ENCODE measurements around the gene CREBZF.

Gene CREBZF

GRCh38 chr11:85664615-85665481 lies at the start of gene CREBZF:
Gene CREBZF, minus strand, starts transcription at chr11:85665129. Its CDS starts 254 bp downstream, at chr11:85664875.
- peak; percentile 81 for DNase-seq (ENCODE audit: low read depth)

- no peak for DNase-seq (ENCODE audit: low read depth)
These were observed 48.0 kb upstream of the CREBZF start for GRCh38 chr11:85712953-85713352.

GRCh38 chr11:85710917-85711316 lies 46.0 kb upstream of the CREBZF start:
- no peak for DNase-seq (ENCODE audit: low read depth)

- no peak for DNase-seq (ENCODE audit: low read depth)
These were observed 45.2 kb upstream of the CREBZF start for GRCh38 chr11:85709941-85710702.

- DNase-seq (ENCODE audit: low read depth): no peak
These were observed 40.9 kb upstream of the CREBZF start for GRCh38 chr11:85705800-85706199.

GRCh38 chr11:85704967-85705366 lies 40.0 kb upstream of the CREBZF start:
- no peak for DNase-seq (ENCODE audit: low read depth)

GRCh38 chr11:85699957-85700741 lies 35.2 kb upstream of the CREBZF start:
- DNase-seq (ENCODE audit: low read depth): no peak

GRCh38 chr11:85698195-85698594 lies 33.3 kb upstream of the CREBZF start:
- no peak for DNase-seq (ENCODE audit: low read depth)

GRCh38 chr11:85697747-85698146 lies 32.8 kb upstream of the CREBZF start:
- no peak for DNase-seq (ENCODE audit: low read depth)

GRCh38 chr11:85695546-85695945 lies 30.6 kb upstream of the CREBZF start:
- DNase-seq (ENCODE audit: low read depth): no peak

GRCh38 chr11:85694385-85694980 lies 29.6 kb upstream of the CREBZF start:
- no peak for DNase-seq (ENCODE audit: low read depth)

GRCh38 chr11:85685820-85686459 lies 21.0 kb upstream of the CREBZF start, which contains the start of gene CCDC89:
Gene CCDC89, minus strand, starts transcription at chr11:85686195. Its CDS starts 65 bp downstream, at chr11:85686130.
- DNase-seq (ENCODE audit: low read depth): no peak

- no peak for DNase-seq (ENCODE audit: low read depth)
These were observed 20.3 kb upstream of the CREBZF start for GRCh38 chr11:85685125-85685819.

GRCh38 chr11:85682330-85683305 lies 17.7 kb upstream of the CREBZF start:
- no peak for DNase-seq (ENCODE audit: low read depth)

- DNase-seq (ENCODE audit: low read depth): no peak
These were observed 16.0 kb upstream of the CREBZF start for GRCh38 chr11:85680897-85681296.

GRCh38 chr11:85679576-85679975 lies 14.6 kb upstream of the CREBZF start:
- no peak for DNase-seq (ENCODE audit: low read depth)

- DNase-seq (ENCODE audit: low read depth): no peak
These were observed 8.5 kb upstream of the CREBZF start for GRCh38 chr11:85673393-85673792.

- no peak for DNase-seq (ENCODE audit: low read depth)
These were observed 7.4 kb upstream of the CREBZF start for GRCh38 chr11:85672105-85672902.
